Pons (tissue), 1 donor: ENCODE results near the gene OLFM4.
A peak's percentile ranks its signal among the peaks of the same experiment; 100 is the strongest.

Source experiments
- DNase-seq: peaks from one replicate; pipeline ENCODE4 v3.0.0-alpha.2; 2016; ENCODE audit warnings: low spot score

The OLFM4 gene

DNA sequence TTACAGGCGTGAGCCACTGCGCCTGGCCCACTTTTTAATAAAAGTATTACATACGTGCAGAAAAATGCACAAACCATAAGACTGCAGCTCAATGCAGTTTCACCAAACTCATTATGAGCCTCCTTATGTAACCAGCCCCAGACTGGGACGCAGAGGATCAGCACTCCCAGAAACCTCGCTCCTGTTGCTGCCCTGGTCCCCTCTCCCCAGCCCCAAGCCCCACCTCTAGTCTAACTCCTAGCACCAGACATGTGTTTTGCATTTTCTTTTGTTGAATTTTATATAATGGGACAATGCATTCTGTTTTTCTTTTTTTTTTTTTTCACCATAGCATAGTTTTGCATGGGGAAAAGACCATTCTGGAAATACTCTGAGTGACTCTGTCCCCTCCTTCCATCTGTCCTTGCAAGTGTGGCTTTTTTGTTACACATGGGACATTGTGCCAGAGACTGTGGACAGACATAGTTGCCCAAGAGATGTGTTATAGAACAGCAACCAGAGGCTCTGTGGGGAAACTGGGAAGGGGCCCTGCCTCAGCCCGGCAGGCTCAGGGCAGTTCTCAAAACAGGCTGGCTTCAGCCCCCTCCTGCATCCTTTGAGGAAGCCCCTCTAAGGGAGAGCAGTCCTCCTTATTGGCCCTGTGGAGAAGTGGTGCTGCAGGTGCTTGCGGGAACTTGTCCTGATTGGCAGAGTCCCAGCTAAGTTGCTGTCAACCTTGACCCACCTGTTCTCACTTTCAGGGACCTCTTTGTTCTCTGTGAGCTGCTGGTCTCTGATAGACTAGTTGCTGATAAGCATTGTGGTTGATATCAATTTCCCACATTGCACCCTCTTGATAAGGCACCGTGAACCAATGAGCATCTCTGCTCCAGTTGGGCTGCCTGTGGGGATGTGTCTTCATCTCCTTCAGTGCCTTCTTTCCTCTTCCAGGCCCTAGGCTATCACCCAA lies 13.8 kb upstream of the OLFM4 start:
- no peak for DNase-seq

DNA sequence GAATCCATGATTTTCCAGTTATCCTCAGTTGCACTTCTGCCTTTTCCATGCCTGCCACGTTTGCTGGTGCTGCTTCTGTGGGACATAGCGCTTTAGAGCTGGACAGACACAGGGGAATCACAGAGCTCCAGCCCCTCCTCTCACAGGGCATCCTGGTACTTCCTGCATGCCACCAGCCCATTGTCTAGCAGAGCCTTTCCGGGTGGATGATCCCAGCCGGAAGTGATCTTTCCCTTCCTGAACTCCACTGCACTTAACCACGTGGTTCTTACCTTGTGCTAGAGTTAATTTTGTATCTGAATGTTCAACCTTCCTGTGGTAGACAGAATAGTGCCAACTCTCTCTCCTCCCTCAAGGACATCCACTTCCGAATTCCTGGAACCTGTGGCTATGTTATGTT lies 12.6 kb upstream of the OLFM4 start:
- DNase-seq, result no peak

DNA sequence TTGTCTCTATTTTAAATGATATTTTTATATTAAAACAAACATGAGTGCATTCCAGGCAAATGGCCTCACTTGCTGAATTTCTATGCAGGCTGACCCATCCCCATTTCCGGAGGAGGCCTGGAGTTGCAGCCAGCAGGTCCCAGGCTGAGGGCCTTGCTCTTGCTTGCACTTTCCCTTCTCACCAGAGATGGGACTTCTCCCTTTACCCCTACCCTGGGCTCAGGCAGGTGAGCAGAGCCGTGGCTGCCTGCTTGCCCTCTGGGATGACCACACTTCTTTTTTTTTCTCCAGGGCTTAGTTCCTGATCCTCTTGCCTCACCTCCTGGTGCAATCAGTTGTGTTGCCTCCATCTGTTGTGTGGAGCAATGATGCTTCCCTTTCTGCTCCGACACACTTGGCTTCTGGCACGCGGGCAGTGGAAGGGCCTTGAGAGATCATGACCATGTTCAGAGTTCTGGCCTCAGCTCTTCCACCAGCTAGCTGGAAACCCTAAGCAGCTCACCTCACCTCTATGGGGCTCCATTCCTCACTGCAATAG lies 11.1 kb upstream of the OLFM4 start:
- no peak for DNase-seq

DNA sequence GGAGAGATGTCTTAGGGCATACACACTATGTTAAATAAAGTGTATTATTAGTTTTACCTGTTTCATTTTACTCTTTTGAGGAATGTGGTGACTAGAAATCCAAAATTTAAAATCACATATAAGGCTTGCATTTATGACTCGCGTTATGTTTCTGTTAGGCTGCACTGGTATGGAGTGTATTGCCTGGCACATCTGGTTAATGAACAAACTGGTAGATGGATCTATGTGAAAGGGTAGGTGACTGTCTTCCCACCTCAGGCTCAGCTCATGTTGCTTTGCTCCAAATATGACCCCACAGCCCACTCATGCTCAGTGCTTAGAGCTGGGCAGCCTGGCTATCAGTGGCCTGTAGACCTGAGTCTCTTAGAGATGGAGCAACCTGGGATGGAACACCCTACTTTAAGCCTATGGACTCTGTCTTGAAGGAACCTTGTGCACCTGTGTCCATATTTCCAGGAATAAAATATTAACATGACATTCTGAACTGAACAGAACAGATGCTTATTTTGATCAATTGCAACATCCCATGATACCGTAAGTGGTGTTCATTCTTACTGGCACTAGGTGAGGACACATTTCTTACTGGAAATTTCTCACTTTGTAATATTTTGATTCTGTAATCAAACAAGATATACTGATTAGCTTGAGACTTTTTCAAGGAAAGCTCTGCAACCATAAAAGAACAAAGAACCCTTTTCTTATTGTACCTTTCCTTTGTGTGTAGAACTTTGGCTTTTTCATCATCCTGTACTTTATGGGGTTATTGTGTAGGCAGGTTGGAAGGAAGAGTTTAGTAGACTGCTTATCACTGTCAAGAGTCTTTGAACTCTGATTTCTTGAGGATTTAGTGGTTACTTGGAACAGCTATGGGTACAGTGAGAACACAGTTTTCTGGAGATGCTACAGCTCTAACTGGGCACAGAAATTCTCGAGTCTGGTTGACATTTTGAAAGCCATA lies 9.6 kb upstream of the OLFM4 start:
- no peak for DNase-seq

DNA sequence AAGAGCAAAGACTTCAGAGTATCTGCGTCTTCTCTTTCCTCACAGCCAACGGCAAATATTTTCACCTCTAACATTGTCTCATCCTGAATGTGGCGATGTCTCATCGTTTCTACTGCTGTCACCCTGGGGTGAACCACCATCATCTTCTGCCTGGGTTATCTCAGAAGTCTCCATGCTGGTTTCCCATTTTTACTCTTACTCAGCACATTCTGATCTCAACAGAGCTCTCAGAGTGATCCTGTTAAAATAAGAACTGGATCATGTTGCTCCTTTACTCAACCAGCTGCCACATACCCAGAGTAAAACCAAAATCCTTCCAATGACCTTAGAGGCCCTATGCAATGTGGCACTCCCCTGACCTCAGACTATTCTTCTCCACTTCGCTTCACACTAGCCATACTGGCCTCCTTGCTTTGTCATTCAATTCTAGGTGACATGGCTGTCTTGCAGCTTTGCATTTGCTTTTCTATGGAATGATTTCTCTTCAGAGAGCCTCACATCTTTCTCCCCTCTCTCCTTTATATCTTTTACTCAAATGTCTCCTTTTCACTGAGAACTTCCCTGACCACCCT lies 7.8 kb upstream of the OLFM4 start:
- DNase-seq, result no peak

DNA sequence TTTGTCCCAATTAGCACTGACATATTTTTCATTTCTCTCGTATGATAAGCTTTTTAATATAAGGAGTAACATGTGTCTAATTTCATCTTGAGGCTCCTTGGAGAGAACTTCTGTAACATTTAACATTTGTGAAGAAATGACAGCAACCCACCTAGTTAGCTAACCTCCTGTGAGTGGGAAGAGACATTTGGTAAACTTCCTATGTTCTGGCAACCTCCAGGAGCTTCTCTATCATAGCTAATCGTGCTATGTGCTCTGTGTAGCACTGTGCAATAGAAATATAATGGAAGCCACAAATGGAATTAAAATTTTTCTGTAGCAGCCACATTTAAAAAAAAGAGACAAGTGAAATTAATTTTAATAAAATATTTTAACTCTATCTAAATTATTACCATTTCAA lies 5.4 kb upstream of the OLFM4 start:
- DNase-seq, result no peak

DNA sequence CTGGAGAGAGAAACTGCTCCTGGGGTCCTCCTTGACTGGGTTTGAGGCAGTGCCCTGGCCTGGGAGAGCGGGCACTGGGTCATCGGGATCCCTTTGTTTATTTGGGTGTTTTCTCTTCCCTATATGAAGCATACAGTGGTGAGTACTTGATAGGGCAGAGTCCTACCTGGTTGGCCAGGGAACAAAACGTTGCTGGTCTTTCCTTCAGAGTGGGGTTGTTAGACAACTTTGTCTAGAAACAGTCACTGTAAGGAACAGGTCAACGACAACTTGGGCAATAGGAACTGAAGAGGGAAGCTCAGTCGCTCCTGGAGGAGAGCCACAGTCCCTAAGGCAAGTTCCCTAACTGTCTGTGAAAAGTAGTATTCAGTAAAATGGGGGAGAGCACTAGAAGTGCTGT lies 550 bp upstream of the OLFM4 start:
- no peak for DNase-seq

DNA sequence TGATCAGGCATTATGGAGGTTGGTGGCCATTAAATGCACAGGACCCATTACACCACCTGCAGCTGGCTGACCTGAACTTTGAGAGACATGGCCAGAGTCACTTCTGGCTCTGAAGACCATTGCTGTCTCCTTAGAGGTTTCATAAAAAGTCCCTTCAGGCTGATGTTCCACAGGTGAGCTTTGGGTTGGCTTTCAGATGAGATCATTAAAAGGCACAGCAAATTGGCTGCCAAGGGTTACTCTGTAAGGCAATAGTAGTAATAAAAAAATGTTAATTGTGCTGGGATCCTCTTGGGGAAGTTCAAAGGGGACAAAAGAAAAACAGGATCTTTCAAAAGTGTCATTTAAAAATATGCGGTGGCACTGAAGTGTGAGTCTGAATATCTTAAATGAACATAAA lies 4.2 kb downstream of the OLFM4 start:
- no peak for DNase-seq

DNA sequence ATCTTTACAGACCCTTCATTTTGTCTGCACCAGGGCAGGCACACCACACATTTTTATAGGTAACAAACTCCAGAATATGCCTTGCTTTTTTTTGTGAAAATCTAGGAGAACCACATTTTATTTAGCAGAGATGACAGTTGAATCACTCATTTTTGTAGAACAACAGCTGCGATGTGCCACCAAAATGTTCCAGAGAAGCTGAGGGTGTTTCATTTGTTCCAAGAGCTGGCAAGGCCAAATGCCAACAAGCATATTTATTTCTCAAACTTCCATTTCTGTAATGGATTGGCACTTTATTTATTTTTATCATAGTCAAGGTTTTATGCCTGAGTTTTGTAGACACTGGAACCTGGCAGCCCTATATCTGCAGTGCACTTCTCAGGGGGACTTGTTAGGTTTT lies 10.4 kb downstream of the OLFM4 start:
- DNase-seq, result no peak

DNA sequence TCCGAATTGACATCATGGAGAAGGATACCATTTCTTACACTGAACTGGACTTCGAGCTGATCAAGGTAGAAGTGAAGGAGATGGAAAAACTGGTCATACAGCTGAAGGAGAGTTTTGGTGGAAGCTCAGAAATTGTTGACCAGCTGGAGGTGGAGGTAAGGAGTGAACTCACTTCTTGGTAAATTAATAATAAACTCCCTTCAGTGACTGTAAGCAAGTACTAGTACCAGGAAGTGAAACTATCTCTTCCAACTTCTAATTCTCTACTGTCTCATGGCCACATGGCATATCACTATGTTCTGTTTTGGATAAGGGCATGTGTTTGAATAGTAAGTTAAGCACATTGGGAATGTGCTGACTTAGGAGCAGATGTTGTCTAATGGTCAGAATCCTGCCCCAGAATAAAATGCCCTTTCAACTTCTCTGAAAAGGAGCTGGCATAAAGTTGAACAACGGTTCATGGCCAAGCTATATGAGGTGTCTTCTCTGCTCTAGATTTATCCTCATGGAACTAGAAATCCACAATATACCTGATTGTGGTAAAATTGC lies 13.4 kb downstream of the OLFM4 start:
- no peak for DNase-seq

DNA sequence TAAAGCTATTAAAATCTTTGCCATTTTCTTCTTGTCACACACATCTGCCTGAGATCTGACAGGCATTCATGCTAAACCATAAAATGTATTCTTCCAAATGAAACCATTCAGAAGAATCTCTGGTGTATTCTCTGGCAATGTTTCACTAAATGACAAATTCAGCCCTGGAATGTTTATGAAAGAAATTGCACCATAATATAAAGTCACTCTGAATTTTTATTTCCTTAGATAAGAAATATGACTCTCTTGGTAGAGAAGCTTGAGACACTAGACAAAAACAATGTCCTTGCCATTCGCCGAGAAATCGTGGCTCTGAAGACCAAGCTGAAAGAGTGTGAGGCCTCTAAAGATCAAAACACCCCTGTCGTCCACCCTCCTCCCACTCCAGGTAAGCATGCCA lies 14.3 kb downstream of the OLFM4 start:
- DNase-seq, result no peak

DNA sequence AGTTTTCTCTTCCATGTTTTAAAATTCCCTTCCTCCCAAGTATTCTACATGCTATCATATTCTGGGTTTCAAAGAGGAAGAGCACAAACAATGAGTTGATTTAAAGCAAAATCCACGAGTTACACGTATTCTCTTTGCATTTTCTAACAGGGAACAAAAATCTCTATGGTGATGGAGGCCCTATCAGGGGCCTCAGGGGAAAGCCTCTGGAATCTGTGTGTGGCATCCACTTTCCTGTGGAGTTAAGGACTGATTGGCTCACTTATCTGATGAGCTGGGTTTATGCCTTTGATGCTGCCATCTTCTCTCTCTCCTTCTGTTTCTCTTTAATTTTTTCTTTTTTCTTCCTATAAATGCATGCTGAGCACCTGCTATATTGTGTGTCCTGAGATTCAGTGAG lies 14.8 kb downstream of the OLFM4 start:
- no peak for DNase-seq

DNA sequence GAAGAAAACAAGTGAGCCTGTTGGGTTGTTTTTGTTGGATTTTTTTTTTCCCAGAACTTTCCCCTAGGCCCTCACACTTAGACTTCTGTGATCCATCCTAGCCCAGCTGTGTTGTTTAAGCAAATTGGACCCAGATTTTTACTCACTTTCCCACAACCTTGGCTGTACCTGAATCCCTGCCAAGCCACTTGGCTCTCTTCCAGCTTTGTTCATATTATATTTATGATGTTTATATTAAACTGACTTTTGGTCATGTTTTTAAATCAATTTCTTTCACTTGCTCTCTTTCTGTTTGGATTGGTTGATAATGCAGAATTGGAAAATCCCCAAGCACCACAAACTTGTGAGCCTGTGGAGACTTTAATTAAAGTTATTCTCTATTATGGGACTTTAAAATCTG lies 16.6 kb downstream of the OLFM4 start:
- DNase-seq, result no peak

DNA sequence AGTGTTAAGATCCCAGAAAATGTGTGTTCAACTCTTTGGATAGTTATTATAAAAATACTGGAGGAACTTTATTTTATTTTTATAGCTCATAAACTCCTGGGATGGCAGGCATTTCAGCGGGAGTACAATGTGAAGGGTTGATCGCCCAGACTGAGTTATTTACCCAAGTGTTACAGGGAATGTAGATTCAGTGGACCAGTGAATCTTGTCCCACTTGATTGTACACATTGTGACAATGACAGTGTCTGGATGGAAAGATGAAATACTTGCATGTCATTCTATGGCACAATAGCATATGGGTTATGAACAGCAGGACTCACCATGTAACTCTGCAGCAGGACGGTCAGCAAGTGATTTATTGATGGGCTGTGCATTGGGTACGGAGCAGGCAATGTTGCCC lies 20.3 kb downstream of the OLFM4 start:
- no peak for DNase-seq

DNA sequence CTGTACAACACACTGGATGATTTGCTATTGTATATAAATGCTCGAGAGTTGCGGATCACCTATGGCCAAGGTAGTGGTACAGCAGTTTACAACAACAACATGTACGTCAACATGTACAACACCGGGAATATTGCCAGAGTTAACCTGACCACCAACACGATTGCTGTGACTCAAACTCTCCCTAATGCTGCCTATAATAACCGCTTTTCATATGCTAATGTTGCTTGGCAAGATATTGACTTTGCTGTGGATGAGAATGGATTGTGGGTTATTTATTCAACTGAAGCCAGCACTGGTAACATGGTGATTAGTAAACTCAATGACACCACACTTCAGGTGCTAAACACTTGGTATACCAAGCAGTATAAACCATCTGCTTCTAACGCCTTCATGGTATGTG lies 21.5 kb downstream of the OLFM4 start:
- no peak for DNase-seq

DNA sequence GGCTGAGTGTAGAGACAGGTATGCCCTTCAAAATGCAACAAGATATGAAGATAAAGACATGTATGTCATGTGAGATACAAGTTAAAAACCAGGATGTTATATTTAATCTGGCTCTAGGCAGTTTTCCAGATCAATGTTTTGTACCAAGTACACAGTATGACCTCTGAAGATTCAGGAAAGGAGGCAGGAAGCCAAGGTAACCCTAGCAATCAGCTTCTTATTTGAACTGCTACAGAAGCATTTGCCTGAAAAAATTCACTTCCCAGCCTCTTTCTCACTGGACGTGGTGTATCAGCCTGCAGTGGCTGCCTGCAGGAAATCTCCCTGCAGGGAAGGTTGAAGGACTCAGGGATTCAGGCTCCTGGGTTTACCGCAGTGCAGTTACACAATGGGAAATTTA lies 24.1 kb downstream of the OLFM4 start:
- peak; percentile 41 for DNase-seq

DNA sequence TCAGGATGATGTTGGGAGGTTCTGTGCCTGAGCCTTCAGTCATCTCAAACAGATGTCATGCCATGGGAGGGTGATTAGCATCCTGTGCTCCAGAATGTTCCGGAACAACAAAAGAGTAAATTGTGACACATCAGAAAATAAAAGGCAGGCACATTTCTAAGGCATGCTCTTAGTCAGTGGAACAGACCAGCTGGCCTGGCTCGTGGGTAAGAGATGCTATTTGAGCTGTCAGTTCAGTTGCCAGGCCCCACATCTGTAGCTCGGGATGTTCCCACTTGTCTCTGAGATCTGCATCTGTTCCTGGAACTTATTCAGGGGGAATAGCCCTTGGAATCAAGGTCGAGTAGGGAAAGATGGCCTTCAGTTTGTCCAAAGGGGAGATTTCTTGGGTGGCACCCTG lies 26.0 kb downstream of the OLFM4 start:
- DNase-seq, result no peak

DNA sequence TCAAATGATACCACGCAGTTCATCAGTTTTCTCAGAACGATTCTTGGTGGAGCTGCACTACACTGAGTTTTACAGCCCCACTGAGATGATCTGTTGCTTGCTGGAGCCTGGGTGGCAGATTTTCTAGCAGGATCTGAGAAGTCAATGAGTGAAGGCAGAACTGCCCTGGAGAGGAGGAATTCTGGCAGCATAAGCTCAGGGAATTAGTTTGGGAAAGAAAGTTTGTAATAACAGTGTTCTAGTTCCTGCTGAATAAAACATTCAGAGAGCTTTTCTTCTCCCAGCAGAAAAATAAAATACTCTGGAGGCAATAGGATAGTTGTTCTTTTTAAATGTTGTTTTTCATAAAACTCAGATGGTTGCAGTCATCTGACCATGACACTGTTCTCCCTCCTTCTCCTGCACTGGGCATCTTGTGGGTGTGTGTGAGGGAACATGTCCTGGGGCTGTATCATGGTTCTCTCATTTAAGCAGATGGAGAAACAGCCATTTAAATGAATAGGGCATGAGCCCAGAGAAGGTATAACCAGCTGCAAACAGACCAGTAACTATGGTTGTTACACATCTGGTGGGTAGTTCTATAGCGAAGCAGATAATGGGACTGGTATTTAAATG lies 29.6 kb downstream of the OLFM4 start:
- no peak for DNase-seq

DNA sequence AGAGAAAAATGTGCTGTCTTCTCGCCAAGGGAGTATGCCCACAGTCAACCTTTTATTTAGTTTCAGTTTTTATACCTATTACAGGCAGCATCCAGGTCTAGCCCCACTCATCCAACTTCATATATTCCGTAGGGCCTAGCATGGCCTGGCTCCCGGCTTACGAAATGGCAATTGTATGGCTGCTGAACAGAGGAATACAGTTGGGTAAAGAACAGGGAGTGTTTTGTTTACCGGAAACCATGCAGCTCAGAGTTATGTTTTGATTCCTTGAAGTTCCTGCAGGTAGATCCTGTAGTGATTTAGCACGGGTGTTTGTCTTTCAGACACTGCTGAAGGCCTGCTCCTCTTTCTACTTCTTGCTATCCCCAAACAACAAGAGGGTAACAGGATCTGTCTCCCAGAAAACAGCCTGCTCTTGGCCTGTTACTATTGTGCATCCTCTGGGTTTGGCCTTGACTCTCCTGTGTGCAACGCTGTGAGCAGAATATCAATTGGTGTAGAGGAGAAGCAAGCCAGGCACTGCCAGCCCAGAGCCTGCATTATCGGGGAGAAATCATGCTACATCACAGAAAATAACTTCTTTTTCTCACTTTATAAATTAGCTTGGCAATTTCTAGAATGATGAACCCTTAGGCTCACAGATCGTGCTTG lies 32.4 kb downstream of the OLFM4 start:
- DNase-seq, result peak; percentile 83

DNA sequence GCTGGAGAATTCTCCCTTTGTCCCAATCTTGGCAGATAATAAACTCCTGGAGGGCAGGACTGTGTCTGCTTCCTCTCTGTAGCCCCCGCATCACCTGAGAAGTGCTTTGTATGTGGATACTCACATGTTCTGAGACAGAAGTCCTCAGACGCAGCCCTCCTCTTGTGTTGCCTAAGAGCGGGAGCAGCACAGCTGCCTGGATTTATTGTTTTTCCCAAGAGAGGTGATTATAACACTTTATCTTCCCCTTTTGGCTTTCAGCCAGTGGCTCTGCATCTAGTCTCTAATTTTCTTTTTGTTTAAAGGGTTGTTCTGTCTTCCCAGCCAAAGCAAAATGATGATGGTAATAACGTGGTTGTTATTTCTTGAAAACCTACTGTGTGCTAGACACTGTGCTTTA lies 36.1 kb downstream of the OLFM4 start:
- DNase-seq, result no peak

DNA sequence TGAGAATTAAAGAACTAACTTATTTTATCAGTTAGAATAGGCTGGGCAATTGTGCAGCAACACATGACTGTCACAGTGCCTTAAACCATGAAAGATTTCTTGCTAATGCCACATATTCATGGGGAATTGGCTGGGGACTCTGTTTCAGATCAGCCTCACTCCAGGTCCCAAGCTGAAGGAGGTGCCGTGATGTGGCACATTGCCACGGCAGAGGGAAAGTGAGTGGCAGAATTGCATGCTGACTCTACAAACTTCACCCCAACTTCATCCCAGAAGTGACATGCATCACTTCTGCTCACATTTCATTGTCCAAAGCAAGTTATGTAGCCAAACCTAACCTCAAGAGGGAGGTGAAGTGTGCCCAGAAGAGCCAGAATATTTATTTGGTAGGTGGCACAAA lies 37.8 kb downstream of the OLFM4 start:
- no peak for DNase-seq
